SK-N-SH treated with all-trans-retinoic acid at 6 μM for 48 hours (cell line): Measurements from ENCODE around the gene MALRD1.

Experiments used
- ARNTL ChIP-seq: fragments of 450-650 bp; formaldehyde crosslinking; IDR thresholded peaks from 2 replicates; pipeline ENCODE4 v1.5.0; 2020; ENCODE audit warnings: low read depth, mild to moderate bottlenecking, moderate library complexity, borderline replicate concordance
- ISL1 ChIP-seq: fragments of 250-450 bp; sonication (Bioruptor Pico); IDR thresholded peaks from 2 replicates; pipeline ENCODE4 v2.1.2; 2022; ENCODE audit warnings: mild to moderate bottlenecking, moderate library complexity
- OSR1 ChIP-seq: fragments of 250-450 bp; sonication (Bioruptor Pico); IDR thresholded peaks from 2 replicates; pipeline ENCODE4 v1.8.0; 2022; ENCODE audit warnings: moderate library complexity, mild to moderate bottlenecking, inconsistent platforms
- ZC3H10 ChIP-seq: fragments of 250-450 bp; sonication (Bioruptor Pico); IDR thresholded peaks from 2 replicates; pipeline ENCODE4 v1.5.1; 2021; ENCODE audit warnings: mild to moderate bottlenecking, moderate library complexity
- ZFP3 ChIP-seq: fragments of 250-450 bp; sonication (Bioruptor Pico); IDR thresholded peaks from 2 replicates; pipeline ENCODE4 v1.5.0; 2020; ENCODE audit warnings: mild to moderate bottlenecking, moderate library complexity
- ZFP30 ChIP-seq: fragments of 450-650 bp; formaldehyde crosslinking; IDR thresholded peaks from 2 replicates; pipeline ENCODE4 v1.5.0; 2022; ENCODE audit warnings: mild to moderate bottlenecking, moderate library complexity
- ZNF565 ChIP-seq: fragments of 450-650 bp; formaldehyde crosslinking; conservative IDR thresholded peaks from 2 replicates; pipeline ENCODE4 v1.5.0; 2020; ENCODE audit warnings: low read depth, mild to moderate bottlenecking, moderate library complexity
- ZNF70 ChIP-seq: fragments of 450-650 bp; formaldehyde crosslinking; IDR thresholded peaks from 2 replicates; pipeline ENCODE4 v1.5.0; 2020; ENCODE audit warnings: mild to moderate bottlenecking, moderate library complexity
- TF ChIP-seq, protein P1 (sequence below): fragments of 250-450 bp; sonication (Bioruptor Pico); IDR thresholded peaks from 2 replicates; pipeline ENCODE4 v1.8.0; 2020; ENCODE audit warnings: mild to moderate bottlenecking, moderate library complexity, borderline replicate concordance

- TF ChIP-seq, protein P1, sequence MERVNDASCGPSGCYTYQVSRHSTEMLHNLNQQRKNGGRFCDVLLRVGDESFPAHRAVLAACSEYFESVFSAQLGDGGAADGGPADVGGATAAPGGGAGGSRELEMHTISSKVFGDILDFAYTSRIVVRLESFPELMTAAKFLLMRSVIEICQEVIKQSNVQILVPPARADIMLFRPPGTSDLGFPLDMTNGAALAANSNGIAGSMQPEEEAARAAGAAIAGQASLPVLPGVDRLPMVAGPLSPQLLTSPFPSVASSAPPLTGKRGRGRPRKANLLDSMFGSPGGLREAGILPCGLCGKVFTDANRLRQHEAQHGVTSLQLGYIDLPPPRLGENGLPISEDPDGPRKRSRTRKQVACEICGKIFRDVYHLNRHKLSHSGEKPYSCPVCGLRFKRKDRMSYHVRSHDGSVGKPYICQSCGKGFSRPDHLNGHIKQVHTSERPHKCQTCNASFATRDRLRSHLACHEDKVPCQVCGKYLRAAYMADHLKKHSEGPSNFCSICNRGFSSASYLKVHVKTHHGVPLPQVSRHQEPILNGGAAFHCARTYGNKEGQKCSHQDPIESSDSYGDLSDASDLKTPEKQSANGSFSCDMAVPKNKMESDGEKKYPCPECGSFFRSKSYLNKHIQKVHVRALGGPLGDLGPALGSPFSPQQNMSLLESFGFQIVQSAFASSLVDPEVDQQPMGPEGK (CRISPR knock-in tag): no peak
- TF ChIP-seq ISL1 (CRISPR knock-in tag): no peak
- no peak for TF ChIP-seq OSR1
- no peak for TF ChIP-seq ARNTL
- no peak for TF ChIP-seq ZFP30
- TF ChIP-seq ZC3H10 (CRISPR knock-in tag): no peak
- no peak for TF ChIP-seq ZNF565
- no peak for TF ChIP-seq ZFP3 (CRISPR knock-in tag)
- TF ChIP-seq ZNF70 (CRISPR knock-in tag): no peak
Observed at GRCh38 chr10:19730907-19731217, 682.3 kb downstream of the MALRD1 start.
